Gastroesophageal sphincter (tissue), 4 donors: Measurements from ENCODE around the gene PRKCQ. TPM values are rescaled to one million over a fixed set of nuclear protein-coding genes. Genes with fewer than 3 reads are reported as not detected.

Source experiments
- ATAC-seq: fragments of 150-250 bp; one replicate; pipeline ENCODE4 v1.9.1; 2016; ENCODE audit warnings: mild to moderate bottlenecking, moderate library complexity
- H3K27ac ChIP-seq, 4 donors: fragments of 200-600 bp; sonication (generic) in 3 of 4; 1 replicate in 3 of 4; 2 replicates in 1 of 4; pipeline ENCODE4 v1.5.1; 2016 to 2019
- H3K27me3 ChIP-seq: fragments of 200-600 bp; sonication (generic); one replicate; pipeline ENCODE4 v1.5.1; 2019
- H3K36me3 ChIP-seq, 2 donors: fragments of 200-600 bp; sonication (generic); one replicate each; pipeline ENCODE4 v1.5.1; 2019; ENCODE audit warnings: control low read depth in 1 of 2
- H3K4me1 ChIP-seq, 3 donors: fragments of 200-600 bp; sonication (generic); 1 replicate in 2 of 3; 2 replicates in 1 of 3; pipeline ENCODE4 v1.5.1; 2016 to 2019; ENCODE audit warnings: control low read depth in 2 of 3
- H3K4me3 ChIP-seq, 2 donors: fragments of 200-600 bp; sonication (generic); one replicate each; pipeline ENCODE4 v1.5.1; 2019; ENCODE audit warnings: mild to moderate bottlenecking in 1 of 2, moderate library complexity in 1 of 2
- H3K9me3 ChIP-seq, 3 donors: fragments of 200-600 bp; sonication (generic); one replicate each; pipeline ENCODE4 v1.5.1; 2017 to 2019; ENCODE audit warnings: control low read depth in 2 of 3
- CTCF ChIP-seq, 4 experiments: fragments of 200-600 bp in 2 of 4; fragments of 450-650 bp in 2 of 4; sonication (generic) in 1 of 4; IDR thresholded peaks; one replicate each; pipeline ENCODE4 v1.5.1; 2017 to 2019; ENCODE audit warnings: antibody characterized with exemption in 4 of 4, mild to moderate bottlenecking in 2 of 4, moderate library complexity in 2 of 4
- EP300 ChIP-seq: sonication (generic); formaldehyde crosslinking; IDR thresholded peaks from one replicate; pipeline ENCODE4 v1.6.1; 2017; ENCODE audit warnings: antibody characterized with exemption, mild to moderate bottlenecking
- POLR2A ChIP-seq, 2 donors: fragments of 450-650 bp; IDR thresholded peaks; one replicate each; pipeline ENCODE4 v1.6.1; 2017; ENCODE audit warnings: antibody characterized with exemption in 2 of 2, mild to moderate bottlenecking in 2 of 2, moderate library complexity in 1 of 2
- POLR2AphosphoS5 ChIP-seq: sonication (generic); formaldehyde crosslinking; IDR thresholded peaks from one replicate; pipeline ENCODE4 v1.6.1; 2017; ENCODE audit warnings: antibody characterized with exemption
- WGBS, 2 donors: methylation state at CpG; one replicate each; pipeline ENCODE4 v1.1.5; 2018; ENCODE audit warnings: low coverage in 1 of 2; 5-methylcytosine and 5-hydroxymethylcytosine counted together
- total RNA-seq, 4 donors: library from RNA; depleted of rRNA; stranded (reverse); fragments of >200 nt; gene quantifications; one replicate each; pipeline ENCODE4 v1.1.0, GENCODE V29; 2016

PRKCQ gene
- total RNA-seq, 4 donors from 2014 or later, result 2.0 to 7.6 (median 4.3) TPM

DNA sequence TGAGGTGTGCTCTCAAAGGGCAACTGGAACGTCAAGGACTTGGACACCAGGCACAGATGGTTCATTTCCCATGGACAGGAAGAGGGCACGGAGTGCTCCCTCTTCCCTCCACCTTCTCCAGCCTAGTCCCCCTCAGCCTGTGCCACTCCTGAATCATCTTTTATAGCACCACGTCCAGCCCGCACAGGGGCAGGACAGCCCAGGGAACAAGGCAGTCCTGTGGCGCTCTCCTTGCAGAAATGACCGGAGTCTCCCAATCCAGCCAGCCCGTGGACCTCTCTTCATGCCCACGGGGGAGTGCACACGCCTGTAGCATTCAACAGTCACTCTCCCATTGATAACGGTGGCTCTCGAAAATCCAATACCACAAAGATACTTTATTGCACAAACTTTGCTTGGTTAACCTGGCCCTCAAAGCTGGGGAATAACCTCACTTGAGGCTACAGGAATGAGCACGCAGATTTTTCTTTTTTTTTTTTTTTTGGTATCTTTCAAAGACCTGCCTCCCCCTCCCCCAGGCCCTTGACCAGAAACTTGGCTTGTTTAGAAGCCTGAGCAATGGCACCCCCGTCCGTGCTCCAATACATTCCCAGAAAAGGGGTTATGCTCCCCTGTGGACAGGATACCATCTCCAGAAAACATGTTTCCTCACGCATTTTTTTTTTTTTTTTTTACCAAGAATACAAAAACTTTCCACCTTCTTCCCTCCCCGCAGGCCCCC is 733 bp downstream of the PRKCQ start:
- Histone ChIP-seq H3K27me3 (peaks cover 32% of the 10 kb centered on the region), H3K4me1 (peaks cover 0 to 21% (median 0%) of the 10 kb centered on the region in 3 donors), H3K27ac (peak overlapping the region in 2 of 4 donors; percentile 50 to 69), H3K4me3 (peak overlapping the region in 1 of 2 donors; percentile 67), H3K9me3 (no peaks in the 10 kb centered on the region), H3K36me3 (no peaks in the 10 kb centered on the region)
- no peak for ATAC-seq
- WGBS, 2 donors, result 18 to 47% methylated on average over 6 to 11 of the region's 16 CpGs
- TF ChIP-seq POLR2A (IDR thresholded peaks at IDR 0.05) (no peak), EP300 (no peak), POLR2AphosphoS5 (no peak), CTCF (IDR thresholded peaks at IDR 0.05) (no peak)

- peak overlapping the region in 1 of 4 donors; percentile 25 for H3K27ac ChIP-seq
- H3K4me3 ChIP-seq, result peak overlapping the region in 1 of 2 donors; percentile 67
- H3K36me3 ChIP-seq, result no peaks in the 10 kb centered on the region
- no peak for ATAC-seq
- peaks cover 0 to 21% (median 0%) of the 10 kb centered on the region in 3 donors for H3K4me1 ChIP-seq
- 65 to 91% methylated on average over 4 to 8 of the region's 8 CpGs for WGBS, 2 donors
- no peaks in the 10 kb centered on the region for H3K9me3 ChIP-seq
- TF ChIP-seq POLR2AphosphoS5, result no peak
- peaks cover 32% of the 10 kb centered on the region for H3K27me3 ChIP-seq
Measured at GRCh38 chr10:6578795-6579182, 1.3 kb downstream of the PRKCQ start.

- 69 to 88% methylated on average over 11 of the region's 11 CpGs for WGBS, 2 donors
- H3K4me1 ChIP-seq, result peaks cover 0 to 21% (median 0%) of the 10 kb centered on the region in 3 donors
- no peak overlapping the region for H3K27ac ChIP-seq
- H3K9me3 ChIP-seq, result no peaks in the 10 kb centered on the region
- H3K36me3 ChIP-seq, result no peaks in the 10 kb centered on the region
- H3K4me3 ChIP-seq, result peak overlapping the region in 1 of 2 donors; percentile 67
- no peak for TF ChIP-seq POLR2A (IDR thresholded peaks at IDR 0.05)
- ATAC-seq, result no peak
- H3K27me3 ChIP-seq, result peaks cover 32% of the 10 kb centered on the region
Measured at GRCh38 chr10:6578251-6578771, 1.8 kb downstream of the PRKCQ start.

- TF ChIP-seq EP300 (no peak), CTCF (IDR thresholded peaks at IDR 0.05) (no peak), POLR2AphosphoS5 (no peak), POLR2A (IDR thresholded peaks at IDR 0.05) (no peak)
- Histone ChIP-seq H3K4me1 (peaks cover 0 to 21% (median 0%) of the 10 kb centered on the region in 3 donors), H3K27me3 (peaks cover 32% of the 10 kb centered on the region), H3K9me3 (no peaks in the 10 kb centered on the region), H3K27ac (no peak overlapping the region), H3K36me3 (no peaks in the 10 kb centered on the region), H3K4me3 (no peak overlapping the region)
- 75 to 91% methylated on average over 4 of the region's 4 CpGs for WGBS, 2 donors
- no peak for ATAC-seq
Measured at GRCh38 chr10:6576326-6576725, 3.8 kb downstream of the PRKCQ start.

DNA sequence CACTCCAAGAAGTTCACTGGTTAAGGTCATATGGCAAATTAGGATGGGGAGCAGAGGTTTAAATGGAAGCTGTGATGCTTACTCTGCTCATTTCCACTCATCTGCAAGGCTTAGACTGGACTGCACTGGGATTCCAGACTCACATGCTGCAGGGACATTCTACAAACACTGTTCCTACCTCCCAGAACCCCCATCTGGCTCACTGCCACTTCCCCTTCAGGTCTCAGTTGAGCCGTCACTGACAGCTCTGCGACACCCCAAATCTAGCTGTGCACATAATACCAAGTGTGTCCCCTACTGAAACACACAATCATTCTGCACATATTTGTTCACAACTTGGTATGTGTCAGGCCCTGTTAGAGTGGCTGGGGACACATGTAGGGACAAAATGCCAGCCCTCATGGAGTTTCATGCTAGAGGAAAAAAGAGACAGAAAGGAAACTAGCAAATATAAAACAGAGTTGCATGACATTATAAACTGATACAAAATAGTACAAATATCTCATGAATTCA is 5.4 kb downstream of the PRKCQ start:
- no peak for ATAC-seq
- Histone ChIP-seq H3K27ac (no peak overlapping the region), H3K27me3 (peaks cover 21% of the 10 kb centered on the region), H3K9me3 (no peaks in the 10 kb centered on the region), H3K4me1 (peaks cover 0 to 7% (median 0%) of the 10 kb centered on the region in 3 donors), H3K4me3 (no peak overlapping the region), H3K36me3 (no peaks in the 10 kb centered on the region)
- TF ChIP-seq CTCF (IDR thresholded peaks at IDR 0.05) (no peak), POLR2A (IDR thresholded peaks at IDR 0.05) (no peak), POLR2AphosphoS5 (no peak), EP300 (no peak)
- WGBS, 2 donors, result 100% methylated on average over 1 to 2 of the region's 2 CpGs

GRCh38 chr10:6570893-6571292 is 9.2 kb downstream of the PRKCQ start:
- no peak for ATAC-seq
- H3K27ac ChIP-seq, result no peak overlapping the region
- H3K9me3 ChIP-seq, result no peaks in the 10 kb centered on the region
- H3K4me1 ChIP-seq, result no peaks in the 10 kb centered on the region
- H3K36me3 ChIP-seq, result no peaks in the 10 kb centered on the region
- H3K4me3 ChIP-seq, result no peak overlapping the region
- WGBS, 2 donors, result 25% methylated on average over 11 of the region's 11 CpGs; no CpG with 5 or more reads in 1 of the 2 donors
- H3K27me3 ChIP-seq, result no peaks in the 10 kb centered on the region
- TF ChIP-seq POLR2A (IDR thresholded peaks at IDR 0.05) (no peak), POLR2AphosphoS5 (no peak), EP300 (no peak), CTCF (IDR thresholded peaks at IDR 0.05) (no peak)
